ENCODE data around the gene SLC19A3.

DNA sequence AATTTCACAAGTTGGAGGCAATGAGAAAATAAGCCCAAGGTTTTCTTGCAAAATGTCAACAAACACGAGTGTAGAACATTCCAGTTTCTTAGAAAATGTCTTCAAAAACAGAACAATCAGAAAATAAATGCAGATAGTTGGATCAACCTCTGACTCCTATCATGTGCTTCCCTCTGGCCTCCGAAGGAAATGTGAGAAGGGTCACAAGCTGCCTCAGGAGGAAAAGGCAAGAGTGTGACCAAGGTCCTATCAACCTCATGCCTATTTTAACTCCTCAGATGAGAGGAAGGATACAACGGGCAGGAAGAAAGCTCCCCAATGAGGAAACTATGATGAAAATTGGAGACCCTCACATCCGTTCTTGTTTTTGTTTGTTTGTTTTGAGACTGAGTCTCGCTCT lies 43.3 kb downstream of the SLC19A3 start:
- TF ChIP-seq, protein P1, sequence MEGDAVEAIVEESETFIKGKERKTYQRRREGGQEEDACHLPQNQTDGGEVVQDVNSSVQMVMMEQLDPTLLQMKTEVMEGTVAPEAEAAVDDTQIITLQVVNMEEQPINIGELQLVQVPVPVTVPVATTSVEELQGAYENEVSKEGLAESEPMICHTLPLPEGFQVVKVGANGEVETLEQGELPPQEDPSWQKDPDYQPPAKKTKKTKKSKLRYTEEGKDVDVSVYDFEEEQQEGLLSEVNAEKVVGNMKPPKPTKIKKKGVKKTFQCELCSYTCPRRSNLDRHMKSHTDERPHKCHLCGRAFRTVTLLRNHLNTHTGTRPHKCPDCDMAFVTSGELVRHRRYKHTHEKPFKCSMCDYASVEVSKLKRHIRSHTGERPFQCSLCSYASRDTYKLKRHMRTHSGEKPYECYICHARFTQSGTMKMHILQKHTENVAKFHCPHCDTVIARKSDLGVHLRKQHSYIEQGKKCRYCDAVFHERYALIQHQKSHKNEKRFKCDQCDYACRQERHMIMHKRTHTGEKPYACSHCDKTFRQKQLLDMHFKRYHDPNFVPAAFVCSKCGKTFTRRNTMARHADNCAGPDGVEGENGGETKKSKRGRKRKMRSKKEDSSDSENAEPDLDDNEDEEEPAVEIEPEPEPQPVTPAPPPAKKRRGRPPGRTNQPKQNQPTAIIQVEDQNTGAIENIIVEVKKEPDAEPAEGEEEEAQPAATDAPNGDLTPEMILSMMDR (IDR thresholded peaks at IDR 0.05), result no peak
- TF ChIP-seq POLR2A (IDR thresholded peaks at IDR 0.05), result no peak

Measured in uterus (tissue), 2 donors.